ENCODE results near the gene GRID2. TPM values are rescaled to one million over a fixed set of nuclear protein-coding genes. Genes with fewer than 3 reads are reported as not detected.

The GRID2 gene
- polyA plus RNA-seq, 1 donor (not counting 4 experiments of a cell fraction or from before 2014, with no cell fraction given) = not detected

DNA sequence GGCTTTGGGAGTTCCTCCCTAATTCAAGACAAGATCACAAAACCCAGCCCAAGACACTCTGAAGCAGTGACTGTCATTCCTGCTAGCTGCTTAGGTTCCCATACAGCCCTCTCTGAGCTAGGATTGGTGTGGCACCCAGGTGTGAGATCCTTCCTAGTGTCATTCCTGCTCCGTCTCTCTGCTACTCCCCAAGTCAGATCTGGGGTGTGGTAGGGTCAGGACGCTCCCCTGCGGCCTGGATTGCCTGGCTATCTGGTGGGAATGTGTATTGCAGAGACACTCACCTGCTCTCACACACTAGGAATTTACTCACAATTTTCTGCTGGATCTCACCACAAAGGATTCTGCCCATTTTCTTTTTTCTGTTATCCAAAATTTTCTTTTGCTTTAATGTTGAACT is 964.0 kb downstream of the GRID2 start:
- Histone ChIP-seq H2AFZ (ENCODE audit: control insufficient read depth, low read length) (no peak overlapping the region), H3K36me3 (ENCODE audit: control insufficient read depth in 2 of 2, extremely low read depth in 1 of 2, insufficient read depth in 2 of 2, low read length in 2 of 2) (no peaks in the 10 kb centered on the region), H3K9me1 (ENCODE audit: control insufficient read depth, extremely low read depth, insufficient read depth, low read length) (no peaks in the 10 kb centered on the region), H3K4me2 (ENCODE audit: control insufficient read depth, extremely low read depth, insufficient read depth, low read depth, low read length) (no peak overlapping the region), H3K27me3 (ENCODE audit: control insufficient read depth, extremely low read depth, insufficient read depth, low read length) (no peaks in the 10 kb centered on the region), H3K9me3 (ENCODE audit: control insufficient read depth, low read depth, low read length) (no peaks in the 10 kb centered on the region), H3K4me1 (ENCODE audit: control insufficient read depth, extremely low read depth, insufficient read depth, low read length) (no peaks in the 10 kb centered on the region), H4K20me1 (ENCODE audit: control insufficient read depth, extremely low read depth, insufficient read depth, low read length) (no peaks in the 10 kb centered on the region), H3K4me3 (ENCODE audit: control insufficient read depth in 2 of 3, extremely low read depth in 1 of 3, insufficient read depth in 2 of 3, low read depth in 1 of 3, low read length in 3 of 3) (no peak overlapping the region), H3K79me2 (ENCODE audit: control insufficient read depth, insufficient read depth, low read length) (no peaks in the 10 kb centered on the region), H3K9ac (ENCODE audit: control insufficient read depth, extremely low read depth, insufficient read depth, low read length) (no peak overlapping the region), H3K27ac (ENCODE audit: control insufficient read depth, insufficient read depth, low read length) (no peak overlapping the region)
- no peak for FAIRE-seq
- TF ChIP-seq EZH2 (IDR thresholded peaks at IDR 0.05; ENCODE audit: low read length) (no peak), CTCF (optimal IDR thresholded peaks at IDR 0.05 in 1 of 3, IDR thresholded peaks at IDR 0.05 in 1 of 3, conservative IDR thresholded peaks at IDR 0.05 in 1 of 3; ENCODE audit: extremely low read depth in 1 of 3, insufficient read depth in 2 of 3, low read length in 3 of 3) (no peak)
- dilution Hi-C loops (cut with MboI; ENCODE audit: extremely low pct_ligation_motif_present, low sequenced_read_pairs) = no loop called here
- no peak for DNase-seq (ENCODE audit: low read depth, low spot score)

DNA sequence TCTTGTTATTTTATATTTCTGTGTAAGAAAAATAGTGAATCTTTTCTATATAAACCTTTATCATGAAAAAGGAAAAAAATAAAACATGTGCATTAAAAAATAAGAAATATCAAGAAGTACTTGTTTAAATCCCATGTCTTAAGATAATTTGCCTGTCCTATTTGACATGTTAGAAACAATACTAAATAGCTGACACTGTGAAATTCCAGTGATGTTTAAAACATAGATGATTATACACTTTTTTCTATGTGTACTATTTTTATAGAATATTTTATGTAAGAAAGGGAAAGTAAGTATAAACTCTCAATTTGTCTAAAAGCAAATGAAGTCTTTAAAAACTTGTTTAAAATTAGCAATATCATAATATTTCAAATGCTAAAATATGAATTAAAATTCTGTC is 981.6 kb downstream of the GRID2 start:
- DNase-seq (ENCODE audit: low read depth, low spot score) (no peak), FAIRE-seq (no peak)
- Histone ChIP-seq H3K27me3 (ENCODE audit: control insufficient read depth, extremely low read depth, insufficient read depth, low read length) (no peaks in the 10 kb centered on the region), H3K4me2 (ENCODE audit: control insufficient read depth, extremely low read depth, insufficient read depth, low read depth, low read length) (no peak overlapping the region), H3K9ac (ENCODE audit: control insufficient read depth, extremely low read depth, insufficient read depth, low read length) (no peak overlapping the region), H2AFZ (ENCODE audit: control insufficient read depth, low read length) (no peak overlapping the region), H3K4me1 (ENCODE audit: control insufficient read depth, extremely low read depth, insufficient read depth, low read length) (no peaks in the 10 kb centered on the region), H3K9me3 (ENCODE audit: control insufficient read depth, low read depth, low read length) (no peaks in the 10 kb centered on the region), H3K36me3 (ENCODE audit: control insufficient read depth in 2 of 2, extremely low read depth in 1 of 2, insufficient read depth in 2 of 2, low read length in 2 of 2) (no peaks in the 10 kb centered on the region), H3K79me2 (ENCODE audit: control insufficient read depth, insufficient read depth, low read length) (no peaks in the 10 kb centered on the region), H3K27ac (ENCODE audit: control insufficient read depth, insufficient read depth, low read length) (no peak overlapping the region), H4K20me1 (ENCODE audit: control insufficient read depth, extremely low read depth, insufficient read depth, low read length) (no peaks in the 10 kb centered on the region), H3K4me3 (ENCODE audit: control insufficient read depth in 2 of 3, extremely low read depth in 1 of 3, insufficient read depth in 2 of 3, low read depth in 1 of 3, low read length in 3 of 3) (no peak overlapping the region), H3K9me1 (ENCODE audit: control insufficient read depth, extremely low read depth, insufficient read depth, low read length) (no peaks in the 10 kb centered on the region)
- dilution Hi-C loops (cut with MboI; ENCODE audit: extremely low pct_ligation_motif_present, low sequenced_read_pairs) = no loop called here
- no peak for TF ChIP-seq CTCF (optimal IDR thresholded peaks at IDR 0.05 in 1 of 3, IDR thresholded peaks at IDR 0.05 in 1 of 3, conservative IDR thresholded peaks at IDR 0.05 in 1 of 3; ENCODE audit: extremely low read depth in 1 of 3, insufficient read depth in 2 of 3, low read length in 3 of 3)
- no peak for TF ChIP-seq EZH2 (IDR thresholded peaks at IDR 0.05; ENCODE audit: low read length)
